Karpas-422 (cell line): ENCODE data around the gene ZNF688. TPM values are rescaled to one million over a fixed set of nuclear protein-coding genes. Genes with fewer than 3 reads are reported as not detected.

Experiments
- DNase-seq: peaks from one replicate; pipeline ENCODE4 v3.0.0-alpha.2; 2015
- H2AFZ ChIP-seq: fragments of 200-600 bp; sonication (generic); 2 replicates; pipeline ENCODE4 v1.6.1; 2014; ENCODE audit warnings: antibody characterized with exemption, low read length, mixed read lengths
- H3K27ac ChIP-seq: fragments of 200-600 bp; sonication (generic); 2 replicates; pipeline ENCODE4 v1.5.1; 2014; ENCODE audit warnings: mild to moderate bottlenecking, low read length, moderate library complexity
- H3K27me3 ChIP-seq: fragments of 200-600 bp; sonication (generic); 2 replicates; pipeline ENCODE4 v1.6.1; 2014; ENCODE audit warnings: low read length, mixed read lengths
- H3K36me3 ChIP-seq: fragments of 200-600 bp; sonication (generic); 2 replicates; pipeline ENCODE4 v1.6.1; 2014; ENCODE audit warnings: low read length, mixed read lengths; ENCODE audit not compliant: insufficient read depth
- H3K4me1 ChIP-seq: fragments of 200-600 bp; sonication (generic); 2 replicates; pipeline ENCODE4 v1.6.1; 2014; ENCODE audit warnings: mild to moderate bottlenecking, low read length, mixed read lengths
- H3K4me2 ChIP-seq: fragments of 200-600 bp; sonication (generic); 2 replicates; pipeline ENCODE4 v1.6.1; 2014; ENCODE audit warnings: low read length, low read depth, mild to moderate bottlenecking; ENCODE audit not compliant: poor library complexity, severe bottlenecking
- H3K4me3 ChIP-seq: fragments of 200-600 bp; sonication (generic); 2 replicates; pipeline ENCODE4 v1.5.1; 2014; ENCODE audit warnings: mild to moderate bottlenecking, antibody characterized with exemption, low read length, mixed read lengths
- H3K79me2 ChIP-seq: fragments of 200-600 bp; sonication (generic); 2 replicates; pipeline ENCODE4 v1.6.1; 2014; ENCODE audit warnings: mild to moderate bottlenecking, low read length, mixed read lengths
- H3K9ac ChIP-seq: fragments of 200-600 bp; sonication (generic); 2 replicates; pipeline ENCODE4 v1.6.0; 2014; ENCODE audit warnings: low read length
- H3K9me2 ChIP-seq: fragments of 200-600 bp; sonication (generic), shearing (Covaris generic); replicated peaks from 2 replicates; pipeline ENCODE4 v1.6.0; 2014; ENCODE audit warnings: mild to moderate bottlenecking, low read length, moderate library complexity; ENCODE audit not compliant: insufficient read depth
- H3K9me3 ChIP-seq: fragments of 300-700, 200-600 bp; sonication (generic); 2 replicates; pipeline ENCODE4 v1.6.1; 2014; ENCODE audit warnings: low read length, mixed read lengths
- H4K20me1 ChIP-seq: fragments of 200-600 bp; sonication (generic); 2 replicates; pipeline ENCODE4 v1.6.1; 2014; ENCODE audit warnings: mild to moderate bottlenecking, antibody characterized with exemption, low read length, low read depth; ENCODE audit not compliant: insufficient read depth
- total RNA-seq: library from RNA; depleted of rRNA; stranded (reverse); fragments of >200 nt; shearing (Covaris generic); gene quantifications from 2 replicates; pipeline ENCODE4 v1.2.3, GENCODE V29; 2014; ENCODE audit warnings: low replicate concordance

ZNF688 gene
- total RNA-seq, 1 experiment from 2014 or later = 18.0 TPM

DNA sequence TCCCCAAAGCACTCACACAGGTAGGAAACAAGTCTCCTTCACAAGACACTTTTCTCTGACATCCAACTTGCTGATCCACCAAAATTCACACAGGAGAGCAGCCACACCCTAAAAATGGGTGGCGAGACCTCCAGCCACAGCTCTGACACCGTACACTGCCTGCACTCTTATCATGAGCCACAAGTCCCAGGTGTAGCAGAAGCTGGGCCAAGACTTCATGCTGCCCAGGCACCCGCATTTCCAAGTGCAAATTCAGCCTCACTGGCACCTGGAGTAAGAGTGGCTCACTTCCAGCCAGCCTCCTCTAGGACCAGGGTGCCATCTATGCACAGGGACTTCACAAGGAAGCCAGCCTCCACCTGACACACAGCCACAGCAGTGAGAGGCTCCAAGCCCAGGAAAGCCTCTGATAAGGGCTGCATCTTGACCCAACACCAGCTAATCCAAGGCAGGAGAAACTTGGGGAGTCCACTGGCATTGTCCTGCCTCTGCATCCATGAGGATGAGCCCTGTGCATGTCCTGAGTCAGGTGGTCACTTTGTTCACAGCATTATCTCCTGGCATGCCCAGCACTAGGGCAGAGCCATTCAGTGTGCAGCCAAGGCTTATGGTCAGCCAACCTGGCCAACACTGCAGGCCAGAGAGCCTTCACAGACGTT lies 42.6 kb downstream of the ZNF688 start:
- Histone ChIP-seq H4K20me1 (no peaks in the 10 kb centered on the region), H3K9me3 (no peaks in the 10 kb centered on the region), H3K27ac (peak overlapping the region; percentile 95), H3K79me2 (peaks cover 14% of the 10 kb centered on the region), H3K9ac (peak overlapping the region; percentile 87), H3K4me3 (no peak overlapping the region), H3K4me2 (peak overlapping the region; percentile 97), H3K4me1 (peaks cover 37% of the 10 kb centered on the region), H3K36me3 (no peaks in the 10 kb centered on the region), H2AFZ (no peak overlapping the region), H3K27me3 (no peaks in the 10 kb centered on the region), H3K9me2 (no peaks in the 10 kb centered on the region)
- peak; percentile 44 for DNase-seq

DNA sequence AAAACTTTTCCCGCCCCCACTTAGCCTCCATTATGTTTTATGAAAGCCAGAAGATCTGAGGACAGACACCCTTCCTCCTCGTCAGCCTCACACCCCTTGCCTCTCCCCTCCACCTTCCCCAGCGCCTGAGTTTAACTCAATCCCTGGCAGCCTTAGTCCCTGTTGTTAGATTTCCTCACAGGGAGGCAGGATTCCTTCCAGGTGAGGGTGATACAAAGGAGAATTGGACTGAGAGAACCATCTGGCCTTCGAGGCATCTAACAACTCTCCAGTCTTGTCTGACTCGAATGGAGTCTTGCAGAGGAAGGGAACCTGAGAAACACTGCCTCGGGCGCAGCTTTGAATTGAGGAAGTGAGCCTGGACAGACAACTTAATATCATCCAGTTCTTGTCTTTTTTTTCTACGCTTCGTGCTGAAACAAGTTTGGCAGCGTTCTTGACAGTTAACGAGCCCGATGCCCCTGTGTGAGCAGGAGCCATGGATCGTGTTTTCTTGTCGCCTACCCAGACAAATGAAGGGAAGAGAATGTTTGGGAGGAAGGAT lies 43.8 kb downstream of the ZNF688 start:
- H4K20me1 ChIP-seq = no peaks in the 10 kb centered on the region
- H2AFZ ChIP-seq = peak overlapping the region; percentile 78; the same call in 1 of the 2 replicates
- DNase-seq = peak; percentile 92
- no peaks in the 10 kb centered on the region for H3K27me3 ChIP-seq
- no peaks in the 10 kb centered on the region for H3K36me3 ChIP-seq
- no peaks in the 10 kb centered on the region for H3K9me3 ChIP-seq
- H3K4me3 ChIP-seq = peak overlapping the region; percentile 81
- H3K4me2 ChIP-seq = peak overlapping the region; percentile 97
- H3K27ac ChIP-seq = peak overlapping the region; percentile 95
- H3K79me2 ChIP-seq = peaks cover 4% of the 10 kb centered on the region; the same call in 1 of the 2 replicates
- H3K4me1 ChIP-seq = peaks cover 29% of the 10 kb centered on the region
- peak overlapping the region; percentile 87 for H3K9ac ChIP-seq
- H3K9me2 ChIP-seq = no peaks in the 10 kb centered on the region

- H3K4me3 ChIP-seq = peak overlapping the region; percentile 81
These were observed 44.5 kb downstream of the ZNF688 start for GRCh38 chr16:30526823-30527634.

GRCh38 chr16:30526137-30526822 lies 45.2 kb downstream of the ZNF688 start, which contains the start of gene ZNF768:
TSS of gene ZNF768 (minus strand) at chr16:30526566. CDS start at chr16:30526413, 153 bp downstream.
- Histone ChIP-seq H3K9me3 (no peaks in the 10 kb centered on the region), H4K20me1 (no peaks in the 10 kb centered on the region), H3K79me2 (peaks cover 4% of the 10 kb centered on the region; the same call in 1 of the 2 replicates), H3K4me1 (peaks cover 29% of the 10 kb centered on the region), H2AFZ (peak within 1 kb of the TSS; percentile 74; the same call in 1 of the 2 replicates), H3K36me3 (no peaks in the 10 kb centered on the region), H3K27me3 (no peaks in the 10 kb centered on the region), H3K4me3 (peak within 1 kb of the TSS; percentile 81), H3K27ac (peak within 1 kb of the TSS; percentile 95), H3K9me2 (no peaks in the 10 kb centered on the region), H3K4me2 (peak within 1 kb of the TSS; percentile 97), H3K9ac (peak within 1 kb of the TSS; percentile 87)
- peak; percentile 68 for DNase-seq

More at GRCh38 chr16:30526823-30527634, 44.5 kb downstream of the ZNF688 start:
- H3K9me2 ChIP-seq = no peaks in the 10 kb centered on the region
- DNase-seq = peak; percentile 99
- H3K27ac ChIP-seq = peak overlapping the region; percentile 95
- H4K20me1 ChIP-seq = no peaks in the 10 kb centered on the region
- H2AFZ ChIP-seq = peak overlapping the region; percentile 78; the same call in 1 of the 2 replicates
- no peaks in the 10 kb centered on the region for H3K27me3 ChIP-seq
- peak overlapping the region; percentile 97 for H3K4me2 ChIP-seq
- peaks cover 29% of the 10 kb centered on the region for H3K4me1 ChIP-seq
- no peaks in the 10 kb centered on the region for H3K36me3 ChIP-seq
- H3K9me3 ChIP-seq = no peaks in the 10 kb centered on the region
- peaks cover 4% of the 10 kb centered on the region; the same call in 1 of the 2 replicates for H3K79me2 ChIP-seq
- H3K9ac ChIP-seq = peak overlapping the region; percentile 87

DNA sequence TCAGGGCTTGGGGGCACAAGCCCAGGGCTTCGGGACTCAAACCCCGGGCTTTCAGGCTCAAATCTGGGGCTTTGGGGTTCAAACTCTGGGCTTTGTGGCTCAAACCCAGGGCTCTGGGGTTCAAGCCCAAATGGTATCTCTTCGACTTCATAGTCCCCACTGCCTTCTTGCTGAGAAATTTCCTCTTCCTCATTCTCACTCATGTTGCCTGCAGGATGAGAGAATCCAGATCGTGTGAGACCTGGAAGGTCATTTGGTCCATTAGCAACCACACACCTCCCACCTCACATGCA lies 45.7 kb downstream of the ZNF688 start:
- peak overlapping the region; percentile 86 for H3K9ac ChIP-seq
- no peaks in the 10 kb centered on the region for H3K9me2 ChIP-seq
- H3K36me3 ChIP-seq = no peaks in the 10 kb centered on the region
- H3K4me3 ChIP-seq = peak overlapping the region; percentile 81
- no peaks in the 10 kb centered on the region for H3K9me3 ChIP-seq
- H4K20me1 ChIP-seq = no peaks in the 10 kb centered on the region
- peaks cover 29% of the 10 kb centered on the region for H3K4me1 ChIP-seq
- H3K27me3 ChIP-seq = no peaks in the 10 kb centered on the region
- H3K79me2 ChIP-seq = peaks cover 4% of the 10 kb centered on the region; the same call in 1 of the 2 replicates
- no peak for DNase-seq
- peak overlapping the region; percentile 97 for H3K4me2 ChIP-seq
- H2AFZ ChIP-seq = no peak overlapping the region
- H3K27ac ChIP-seq = peak overlapping the region; percentile 88

- peak overlapping the region; percentile 97 for H3K4me2 ChIP-seq
- H3K4me3 ChIP-seq = peak overlapping the region; percentile 81; the same call in 1 of the 2 replicates
- H3K9ac ChIP-seq = peak overlapping the region; percentile 86; the same call in 1 of the 2 replicates
- no peaks in the 10 kb centered on the region for H3K36me3 ChIP-seq
- no peak for DNase-seq
- no peaks in the 10 kb centered on the region for H4K20me1 ChIP-seq
- peaks cover 29% of the 10 kb centered on the region for H3K4me1 ChIP-seq
- H3K27me3 ChIP-seq = no peaks in the 10 kb centered on the region
- H3K27ac ChIP-seq = no peak overlapping the region
- H2AFZ ChIP-seq = no peak overlapping the region
- H3K9me2 ChIP-seq = no peaks in the 10 kb centered on the region
- no peaks in the 10 kb centered on the region for H3K9me3 ChIP-seq
- H3K79me2 ChIP-seq = peaks cover 4% of the 10 kb centered on the region; the same call in 1 of the 2 replicates
These were observed 46.6 kb downstream of the ZNF688 start for GRCh38 chr16:30524575-30525568.
